BJ (cell line): ENCODE results near the gene C1orf159. TPM values are rescaled to one million over a fixed set of nuclear protein-coding genes. Genes with fewer than 3 reads are reported as not detected.

Experiments
- CTCF ChIA-PET: fragments of 350-600 bp; formaldehyde crosslinking; extraction: SDS; loops from one replicate; lab custom pipeline; 2021; ENCODE audit warnings: antibody characterized with exemption, inconsistent platforms; lab: Yijun Ruan, JAX
- POLR2A ChIA-PET: fragments of 300-600 bp; sonication (Branson Sonifier 250); formaldehyde crosslinking; extraction: SDS; loops from one replicate; lab custom pipeline; 2021; ENCODE audit warnings: antibody characterized with exemption; lab: Charles Lee
- DNase-seq: peaks from one replicate; pipeline ENCODE4 v3.0.0-alpha.2; 2011; ENCODE audit warnings: low read depth
- H3K27me3 ChIP-seq: 2 replicates; pipeline ENCODE4 v1.6.0; 2011; ENCODE audit warnings: low read length; ENCODE audit not compliant: control insufficient read depth, insufficient read depth
- H3K36me3 ChIP-seq: 2 replicates; pipeline ENCODE4 v1.5.1; 2011; ENCODE audit warnings: low read length; ENCODE audit not compliant: control insufficient read depth, insufficient read depth
- H3K4me3 ChIP-seq: 2 replicates; pipeline ENCODE4 v1.5.1; 2011; ENCODE audit warnings: low read depth, mild to moderate bottlenecking, control low read depth, low read length
- polyA plus RNA-seq: library from polyadenylated mRNA; depleted of rRNA; stranded (reverse); fragments of >200 nt; gene quantifications from 2 replicates; pipeline ENCODE4 v1.2.3, GENCODE V29; 2011
- TF ChIP-seq, protein P1 (sequence below): IDR thresholded peaks from 2 replicates; pipeline ENCODE4 v1.5.1; 2011; ENCODE audit warnings: low read depth, mild to moderate bottlenecking, control low read depth, inconsistent platforms, low read length, moderate library complexity; ENCODE audit not compliant: insufficient read depth

Gene C1orf159
- polyA plus RNA-seq, 1 experiment, result 8.9 TPM

DNA sequence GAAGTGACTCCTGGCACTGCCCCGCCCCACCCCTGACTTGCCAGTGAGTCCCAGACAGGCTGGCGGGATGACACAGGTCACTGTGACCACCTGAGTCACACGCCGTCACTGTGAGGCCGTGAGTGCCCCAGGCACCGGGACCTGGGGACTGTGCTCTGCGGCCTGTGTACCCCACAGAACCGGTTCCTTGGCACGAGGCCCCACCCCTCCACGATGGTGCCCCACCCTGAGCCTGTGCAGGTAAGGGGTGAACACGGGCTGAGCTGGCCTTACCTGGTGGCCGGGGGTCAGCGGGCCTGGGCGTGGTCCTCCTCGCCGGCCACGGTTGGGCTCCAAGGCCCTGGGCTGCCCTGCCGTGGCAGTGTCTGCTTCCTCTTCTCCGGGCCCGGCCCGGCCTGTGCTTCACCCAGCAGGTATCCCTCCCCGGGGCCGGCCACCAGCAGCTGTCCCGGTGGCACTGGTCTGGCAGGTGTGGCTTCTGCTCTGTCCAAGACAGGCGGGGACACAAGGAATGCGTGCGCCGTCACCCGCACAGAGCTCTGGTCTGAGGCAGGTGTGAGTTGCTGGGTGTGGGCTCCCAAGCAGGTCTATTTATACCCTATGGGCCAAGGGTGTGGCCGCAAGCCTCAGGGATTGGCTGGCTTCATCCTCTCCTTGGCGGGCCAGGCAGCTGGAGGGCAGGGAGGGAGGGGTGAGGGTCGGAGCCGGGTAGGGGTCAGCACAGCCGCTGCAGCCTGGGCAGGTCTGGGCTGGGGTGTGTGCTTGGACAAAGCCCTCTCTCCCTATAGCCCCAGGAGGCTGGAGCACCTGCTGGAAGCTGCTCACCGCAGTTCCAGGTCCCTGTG is 41.9 kb downstream of the C1orf159 start, which contains the start of gene RNF223:
Gene RNF223, minus strand, starts transcription at position 564 of the 845 bp plus-strand sequence. CDS start 1,740 bp downstream, outside the sequence.
- ChIA-PET POLR2A (no interaction called here), CTCF (interaction anchor here (1.4 kb wide), 1 partner anchor 10 kb away, joined by 7 read pairs; no protein-coding TSS in a partner anchor)
- TF ChIP-seq, protein P1, sequence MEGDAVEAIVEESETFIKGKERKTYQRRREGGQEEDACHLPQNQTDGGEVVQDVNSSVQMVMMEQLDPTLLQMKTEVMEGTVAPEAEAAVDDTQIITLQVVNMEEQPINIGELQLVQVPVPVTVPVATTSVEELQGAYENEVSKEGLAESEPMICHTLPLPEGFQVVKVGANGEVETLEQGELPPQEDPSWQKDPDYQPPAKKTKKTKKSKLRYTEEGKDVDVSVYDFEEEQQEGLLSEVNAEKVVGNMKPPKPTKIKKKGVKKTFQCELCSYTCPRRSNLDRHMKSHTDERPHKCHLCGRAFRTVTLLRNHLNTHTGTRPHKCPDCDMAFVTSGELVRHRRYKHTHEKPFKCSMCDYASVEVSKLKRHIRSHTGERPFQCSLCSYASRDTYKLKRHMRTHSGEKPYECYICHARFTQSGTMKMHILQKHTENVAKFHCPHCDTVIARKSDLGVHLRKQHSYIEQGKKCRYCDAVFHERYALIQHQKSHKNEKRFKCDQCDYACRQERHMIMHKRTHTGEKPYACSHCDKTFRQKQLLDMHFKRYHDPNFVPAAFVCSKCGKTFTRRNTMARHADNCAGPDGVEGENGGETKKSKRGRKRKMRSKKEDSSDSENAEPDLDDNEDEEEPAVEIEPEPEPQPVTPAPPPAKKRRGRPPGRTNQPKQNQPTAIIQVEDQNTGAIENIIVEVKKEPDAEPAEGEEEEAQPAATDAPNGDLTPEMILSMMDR, result no peak
- Histone ChIP-seq H3K36me3 (no peaks in the 10 kb centered on the region), H3K4me3 (no peak within 1 kb of the TSS), H3K27me3 (no peaks in the 10 kb centered on the region; the same call in 1 of the 2 replicates)
- DNase-seq, result no peak

DNA sequence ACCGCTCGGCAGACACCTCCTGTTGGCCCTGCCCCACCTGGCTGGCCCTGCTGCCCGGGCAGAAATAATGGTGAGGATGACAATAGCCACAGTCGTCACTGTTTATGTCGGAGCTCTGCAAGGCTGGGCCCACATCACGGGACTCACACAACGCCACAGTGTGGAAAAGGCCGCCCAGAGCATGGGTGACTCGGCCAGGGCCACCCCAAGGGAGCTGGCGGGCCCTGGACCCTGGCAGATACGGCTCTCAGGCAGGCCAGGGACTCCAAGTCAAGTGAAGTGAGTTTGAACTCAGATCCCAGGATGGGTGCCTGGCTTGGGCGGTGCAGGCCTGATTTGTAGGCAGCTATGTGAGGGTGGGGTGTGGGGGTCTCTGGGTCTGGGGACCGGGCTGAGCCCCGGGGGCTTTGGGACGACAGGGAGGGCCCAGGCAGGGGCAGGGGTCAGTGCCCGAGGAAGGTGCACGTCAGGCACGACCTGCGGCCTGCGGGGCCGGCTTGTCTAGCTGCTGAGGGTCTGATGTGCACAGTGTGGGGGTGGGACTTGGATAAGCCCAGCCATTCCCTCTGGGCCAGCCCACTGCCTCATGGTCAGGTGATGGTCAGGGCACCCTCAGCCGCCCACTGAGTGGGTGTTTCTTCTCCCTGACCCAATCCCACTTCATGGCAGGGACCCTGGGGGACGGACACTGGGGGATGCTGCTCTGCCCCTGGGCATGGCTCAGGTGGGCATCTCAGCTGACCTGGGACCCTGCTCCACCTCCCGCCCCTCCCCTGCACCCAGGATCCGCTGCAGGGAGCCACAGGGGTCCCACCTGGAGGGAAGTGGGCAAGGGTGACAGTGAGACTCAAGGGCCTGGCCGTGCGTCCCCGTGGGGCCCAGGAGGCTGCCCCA is 42.8 kb downstream of the C1orf159 start:
- POLR2A ChIA-PET, result no interaction called here
- CTCF ChIA-PET, result interaction anchor here (0.6 to 1.3 kb wide), 3 partner anchors 14 to 73 kb away, joined by 3 read pairs; partner anchors contain the start of genes AGRN and HES4

DNA sequence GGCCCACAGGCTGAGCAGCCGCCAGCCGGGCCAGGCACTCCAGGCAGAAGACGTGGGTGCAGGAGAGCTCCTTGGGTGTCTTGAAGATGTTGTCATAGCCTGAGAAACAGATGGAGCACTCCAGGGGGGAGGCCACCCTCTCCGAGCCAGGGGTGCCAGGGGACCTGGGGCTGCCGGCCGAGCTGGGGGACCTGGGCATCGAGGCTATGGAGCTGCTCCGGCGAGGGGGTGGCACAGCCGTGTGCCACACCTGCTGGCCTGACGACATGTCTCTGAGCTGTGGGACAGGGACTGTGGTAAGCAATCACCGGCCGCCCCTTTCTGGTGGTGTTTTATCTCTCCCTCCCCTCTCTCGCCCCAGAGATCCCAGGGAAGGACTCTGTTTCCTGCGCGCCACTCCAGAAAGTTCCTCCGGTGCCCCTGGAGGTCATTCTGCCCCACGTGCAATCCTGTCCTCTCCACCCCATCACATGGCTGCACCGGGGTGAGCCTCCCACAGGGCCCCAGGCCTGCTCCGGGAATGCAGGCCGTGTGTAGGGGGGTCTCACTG is 43.5 kb downstream of the C1orf159 start:
- ChIA-PET POLR2A (no interaction called here), CTCF (interaction anchor here (0.6 to 1.3 kb wide), 3 partner anchors 14 to 72 kb away, joined by 3 read pairs; partner anchors contain the start of genes AGRN and HES4)
- Histone ChIP-seq H3K36me3 (no peaks in the 10 kb centered on the region), H3K27me3 (no peaks in the 10 kb centered on the region; the same call in 1 of the 2 replicates), H3K4me3 (no peak overlapping the region)
- no peak for DNase-seq
- TF ChIP-seq, protein P1, result no peak

More for the DNA sequence above, 42.8 kb downstream of the C1orf159 start:
- Histone ChIP-seq H3K27me3 (no peaks in the 10 kb centered on the region; the same call in 1 of the 2 replicates), H3K36me3 (no peaks in the 10 kb centered on the region), H3K4me3 (no peak overlapping the region)
- TF ChIP-seq, protein P1, result no peak
- no peak for DNase-seq

DNA sequence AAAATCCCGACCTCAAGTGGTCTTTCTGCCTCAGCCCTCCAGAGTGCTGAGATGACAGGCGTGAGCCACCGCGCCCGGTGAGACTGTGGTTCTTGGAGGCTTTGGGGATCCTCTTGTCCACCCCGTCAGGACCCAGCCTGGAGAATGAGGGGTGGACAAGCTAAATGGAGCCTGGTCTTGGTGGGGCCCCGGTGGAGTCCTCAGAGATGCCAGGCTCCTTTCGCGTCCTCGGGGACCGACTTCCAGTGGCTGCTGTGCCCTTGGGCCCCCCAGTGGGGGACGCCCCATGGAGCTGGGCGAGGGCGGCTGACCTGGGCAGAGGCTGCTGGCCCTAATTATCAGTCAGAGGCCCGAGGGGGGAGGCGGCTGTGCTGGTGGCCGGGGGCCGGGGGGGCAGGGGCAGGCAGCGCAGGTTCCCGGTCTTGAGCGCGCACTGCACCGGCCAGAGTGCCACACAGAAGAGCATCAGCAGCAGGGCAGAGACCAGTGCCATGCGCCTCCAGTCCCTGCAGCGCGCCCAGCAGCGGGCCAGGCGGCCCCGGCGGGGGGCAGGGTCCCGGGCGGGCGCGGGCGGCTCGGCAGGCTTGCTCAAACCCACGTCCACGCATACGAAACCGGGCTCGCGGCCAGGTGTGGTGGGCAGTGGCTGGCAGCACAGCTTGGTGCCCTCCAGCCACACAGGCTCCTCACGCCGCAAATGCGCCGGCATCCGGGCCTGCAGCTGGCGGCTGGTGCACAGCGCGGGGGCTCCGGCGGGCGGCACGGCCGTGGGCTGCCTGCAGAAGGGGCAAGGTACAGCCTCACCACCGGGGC is 44.2 kb downstream of the C1orf159 start:
- H3K4me3 ChIP-seq, result no peak overlapping the region
- ChIA-PET POLR2A (no interaction called here), CTCF (interaction anchor here (0.6 to 1.3 kb wide), 3 partner anchors 13 to 72 kb away, joined by 3 read pairs; partner anchors contain the start of genes AGRN and HES4)
- TF ChIP-seq, protein P1, result no peak
- no peak for DNase-seq
- H3K36me3 ChIP-seq, result no peaks in the 10 kb centered on the region
- H3K27me3 ChIP-seq, result no peaks in the 10 kb centered on the region; the same call in 1 of the 2 replicates
